Epithelial cell of esophagus (primary cell): Measurements from ENCODE around the gene DDX5.
A peak's percentile ranks its signal among the peaks of the same experiment; 100 is the strongest.

Experiments
- DNase-seq: peaks from one replicate; pipeline ENCODE4 v3.0.0; 2010; ENCODE audit warnings: low read depth
- H3K4me3 ChIP-seq: 2 replicates; pipeline ENCODE4 v1.5.1; 2011; ENCODE audit warnings: mild to moderate bottlenecking, low read length, control low read depth
- CTCF ChIP-seq: IDR thresholded peaks from 2 replicates; pipeline ENCODE4 v1.5.1; 2011; ENCODE audit warnings: low read depth, mild to moderate bottlenecking, low read length, control low read depth, inconsistent platforms; ENCODE audit not compliant: insufficient read depth; ENCODE audit errors: missing control alignments

The DDX5 gene

GRCh38 chr17:64504769-64505339 lies 1.2 kb downstream of the DDX5 start:
- peak overlapping the region; percentile 93 for H3K4me3 ChIP-seq
- TF ChIP-seq CTCF: no peak
- DNase-seq: peak; percentile 14

- TF ChIP-seq CTCF: no peak
- peak; percentile 9 for DNase-seq
Measured at GRCh38 chr17:64503821-64504768, 2.0 kb downstream of the DDX5 start.

GRCh38 chr17:64503341-64503740 lies 2.7 kb downstream of the DDX5 start:
- H3K4me3 ChIP-seq: no peak overlapping the region
- peak; percentile 17 for DNase-seq
- no peak for TF ChIP-seq CTCF

More at GRCh38 chr17:64503821-64504768, 2.0 kb downstream of the DDX5 start:
- peak overlapping the region; percentile 93 for H3K4me3 ChIP-seq

- no peak for DNase-seq
Measured at GRCh38 chr17:64502809-64503208, 3.3 kb downstream of the DDX5 start.

GRCh38 chr17:64502021-64502420 lies 4.1 kb downstream of the DDX5 start:
- no peak overlapping the region for H3K4me3 ChIP-seq
- no peak for TF ChIP-seq CTCF
- no peak for DNase-seq

More at GRCh38 chr17:64502809-64503208, 3.3 kb downstream of the DDX5 start:
- H3K4me3 ChIP-seq: no peak overlapping the region
- TF ChIP-seq CTCF: no peak

GRCh38 chr17:64500862-64501765 lies 5.0 kb downstream of the DDX5 start:
- H3K4me3 ChIP-seq: no peak overlapping the region
- TF ChIP-seq CTCF: no peak
- DNase-seq: peak; percentile 52
